Activated naive CD4-positive, alpha-beta T cell treated with Interleukin-2 at 50 U/mL for 16 hours (primary cell): ENCODE data around the gene UBE2C.

Source experiments
- DNase-seq: peaks from one replicate; pipeline ENCODE4 v3.0.0-alpha.2; 2020

The UBE2C gene

GRCh38 chr20:45861221-45862075, 49.0 kb downstream of the UBE2C start:
- no peak for DNase-seq

- no peak for DNase-seq
Observed at GRCh38 chr20:45863543-45864470, 51.4 kb downstream of the UBE2C start.

GRCh38 chr20:45866454-45866853, 54.0 kb downstream of the UBE2C start:
- DNase-seq: no peak
